HG02623 (cell line): Measurements from ENCODE around the gene MAP3K3.

Experiments
- ATAC-seq: cut with Tn5 transposase; IDR thresholded peaks from one replicate; pipeline ENCODE4 v1.9.1; 2021; ENCODE audit warnings: moderate library complexity; ENCODE audit not compliant: unreplicated experiment

Gene MAP3K3

DNA sequence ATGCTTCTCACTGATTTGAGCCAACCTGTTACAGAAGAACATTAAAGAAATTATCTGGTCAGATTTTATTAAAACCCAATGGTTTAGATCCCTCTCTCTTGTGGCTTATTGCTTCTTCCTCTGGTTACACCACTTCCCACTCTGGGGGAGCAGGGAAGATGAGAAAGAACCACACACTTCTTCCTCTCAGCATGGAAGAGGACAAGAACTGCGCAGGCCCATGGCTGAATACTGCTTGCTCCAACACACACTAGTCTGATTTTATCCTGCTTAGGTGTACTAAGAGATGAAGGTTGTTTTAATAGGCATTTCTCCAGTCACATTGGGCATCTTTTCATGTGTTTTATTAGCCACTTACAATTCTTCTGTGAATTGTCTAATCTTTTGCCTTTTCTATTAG is 27.6 kb downstream of the MAP3K3 start:
- ATAC-seq, result no peak

GRCh38 chr17:63652106-63652505 is 29.9 kb downstream of the MAP3K3 start:
- no peak for ATAC-seq

DNA sequence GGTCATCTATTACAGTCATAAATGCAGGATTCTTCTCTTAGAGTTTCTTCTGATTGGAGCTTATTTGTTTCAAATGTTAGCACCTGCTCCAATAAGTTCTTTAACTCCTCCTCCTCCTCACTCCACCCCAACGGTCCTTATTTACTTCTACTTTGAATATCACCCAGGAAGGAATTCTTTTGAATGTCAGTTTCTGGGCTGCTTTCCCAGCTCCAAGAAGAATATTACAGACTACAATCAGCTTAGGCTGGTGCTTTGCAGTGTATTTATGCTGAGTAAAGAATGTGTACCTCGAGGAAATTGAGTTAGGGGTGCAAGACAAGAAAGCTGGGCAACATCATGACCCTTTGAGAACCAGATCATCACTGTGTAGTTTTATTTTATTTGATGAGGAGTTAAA is 30.8 kb downstream of the MAP3K3 start:
- no peak for ATAC-seq

GRCh38 chr17:63657786-63658185 is 35.6 kb downstream of the MAP3K3 start:
- no peak for ATAC-seq

DNA sequence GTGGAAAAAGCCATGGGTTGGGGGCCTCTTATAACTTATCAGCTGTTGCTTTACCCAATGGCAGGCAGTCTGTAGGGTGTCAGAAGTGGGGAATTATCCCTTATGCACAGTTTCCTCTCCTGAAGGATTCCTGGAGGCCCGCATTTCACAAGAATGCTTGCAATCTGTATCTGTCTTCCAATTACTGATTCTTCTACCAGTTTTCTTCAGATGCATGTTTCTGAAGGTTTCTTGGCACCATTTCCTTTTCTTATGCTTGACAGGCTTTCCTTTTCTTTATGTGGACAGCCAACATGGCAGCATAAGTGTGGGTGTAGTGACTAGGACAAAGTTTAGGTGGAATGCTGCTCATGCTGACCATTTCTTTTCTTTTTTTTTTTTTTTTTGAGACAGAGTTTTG is 36.1 kb downstream of the MAP3K3 start:
- ATAC-seq, result no peak

DNA sequence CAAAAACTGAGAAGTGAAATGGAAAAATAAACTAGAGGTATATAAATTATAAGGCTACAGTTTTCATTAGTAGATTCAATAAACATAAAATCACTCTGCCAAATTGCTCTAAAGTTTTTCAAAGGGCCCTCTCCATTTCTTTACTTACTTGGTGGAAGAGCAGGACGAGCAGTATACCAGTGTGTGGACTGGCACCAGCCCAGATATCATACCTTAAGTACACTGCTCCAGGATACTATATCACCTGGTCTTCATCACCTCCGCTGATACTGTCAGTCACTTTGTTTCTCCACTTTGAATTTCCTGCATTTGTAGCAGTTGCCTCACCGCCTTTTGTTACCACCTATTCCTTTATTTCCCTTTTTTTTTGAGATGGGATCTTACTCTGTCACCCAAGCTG is 37.6 kb downstream of the MAP3K3 start:
- ATAC-seq, result no peak

DNA sequence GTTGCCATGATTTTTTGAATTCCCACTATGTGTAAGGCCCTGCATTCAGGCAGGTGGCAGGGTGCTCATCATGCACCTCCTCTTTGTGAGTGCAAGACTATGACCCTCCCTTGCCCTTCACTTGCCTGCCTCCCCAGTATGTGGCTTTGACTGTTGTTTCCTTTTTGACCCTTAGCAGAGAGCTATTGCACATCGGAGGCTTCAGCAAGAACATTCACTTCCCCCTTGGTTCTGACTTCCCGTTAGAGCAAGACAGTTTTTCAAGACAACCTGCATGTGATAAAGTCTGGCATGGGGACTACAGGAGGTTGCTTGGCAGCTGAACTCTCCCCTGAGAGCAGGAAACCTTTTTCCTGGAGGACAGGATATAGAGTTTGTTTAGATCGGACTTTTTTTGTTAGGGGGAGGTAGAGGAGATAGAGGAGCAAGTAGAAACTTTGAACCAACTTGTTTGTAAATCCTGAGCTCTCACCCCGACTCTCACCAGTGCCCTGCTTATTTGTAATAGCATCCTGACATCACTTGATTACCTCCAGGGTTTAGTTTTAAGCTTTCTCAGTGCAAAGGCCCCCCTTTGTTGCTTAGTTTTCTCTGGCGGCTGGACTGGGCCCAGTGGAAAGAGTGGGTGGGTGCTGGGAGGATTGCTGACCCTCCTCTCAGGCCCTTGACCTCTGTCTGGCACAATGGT is 43.5 kb downstream of the MAP3K3 start:
- no peak for ATAC-seq

DNA sequence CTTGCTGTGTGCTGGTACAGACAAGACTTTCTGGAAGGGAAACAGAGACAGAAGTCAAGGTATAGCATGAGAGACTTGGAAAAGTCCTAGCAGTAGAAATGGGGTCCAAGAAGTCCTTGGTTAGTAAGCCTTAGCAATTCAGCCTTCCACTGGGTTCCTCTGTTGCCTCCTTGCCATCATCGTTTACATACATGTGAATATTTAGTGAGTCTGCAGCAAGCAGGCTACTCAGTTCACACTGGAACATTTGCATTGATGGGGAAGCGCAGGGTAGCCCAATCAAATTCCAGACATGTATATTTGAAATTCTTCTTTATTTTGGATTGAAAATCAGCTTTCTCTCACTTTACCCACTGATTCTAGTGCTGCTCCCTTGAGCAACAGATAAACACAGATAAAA is 50.6 kb downstream of the MAP3K3 start:
- no peak for ATAC-seq

DNA sequence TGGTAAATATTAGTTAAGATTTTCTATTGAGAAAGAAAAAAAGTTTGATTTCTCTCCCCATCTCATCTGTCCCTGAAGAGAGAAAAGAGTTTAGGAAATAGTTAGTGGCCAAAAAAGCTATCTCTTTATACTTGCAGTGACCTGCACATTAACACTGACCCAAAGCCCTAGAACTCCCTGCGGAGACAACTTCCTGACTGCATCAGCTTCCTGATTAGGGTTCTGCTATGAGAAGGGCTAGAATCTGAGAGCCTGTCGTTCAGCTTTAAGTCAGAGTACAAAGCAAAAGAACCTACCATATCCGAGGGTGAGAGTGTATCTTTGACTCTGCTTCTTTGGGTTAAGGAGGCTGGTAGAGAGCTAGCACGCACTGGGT is 53.0 kb downstream of the MAP3K3 start:
- no peak for ATAC-seq

DNA sequence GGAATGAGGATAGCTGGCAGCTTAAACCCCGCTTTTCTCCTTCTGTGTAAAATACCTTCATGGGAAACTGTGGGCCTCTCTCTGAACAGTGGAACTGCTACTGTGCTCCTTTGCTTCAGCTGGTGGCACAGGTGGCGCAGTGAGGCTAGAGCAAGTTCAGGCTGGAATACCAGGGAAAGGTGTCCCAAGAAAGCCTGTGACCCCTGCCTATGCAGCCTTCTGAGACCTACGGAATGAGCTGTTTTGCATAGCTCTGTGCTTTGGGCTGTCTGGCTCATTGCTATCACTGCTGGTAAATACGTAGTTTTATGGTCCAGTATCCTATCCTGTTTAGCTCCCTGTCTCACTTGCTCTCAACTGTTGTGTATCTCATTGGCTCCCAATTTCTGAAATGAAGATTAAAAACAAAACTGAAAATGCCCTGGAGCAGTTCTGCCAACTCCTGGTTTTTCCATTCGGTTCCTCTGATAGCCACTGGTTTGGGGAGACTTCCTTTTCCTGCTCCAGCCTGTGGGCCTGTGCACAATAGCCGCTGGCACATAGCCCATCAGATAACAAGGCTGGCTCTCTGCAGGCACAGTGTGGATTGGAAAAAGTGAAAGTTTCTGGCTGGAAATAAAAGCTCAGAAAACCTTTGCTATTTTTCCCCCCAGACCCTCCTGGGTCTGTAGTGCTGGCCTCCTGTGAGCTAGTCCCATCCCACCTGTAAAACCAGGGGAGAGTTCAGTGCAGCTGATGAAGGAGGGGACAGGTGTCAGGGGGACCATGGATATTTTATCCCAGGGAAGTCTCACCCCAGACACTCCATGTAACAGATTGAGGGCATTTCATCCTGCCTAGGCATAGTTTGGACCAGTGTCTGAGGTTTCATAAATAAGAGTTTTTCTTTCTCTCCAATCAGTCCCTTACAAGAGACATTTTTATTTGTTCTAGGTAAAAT is 53.7 kb downstream of the MAP3K3 start:
- no peak for ATAC-seq

DNA sequence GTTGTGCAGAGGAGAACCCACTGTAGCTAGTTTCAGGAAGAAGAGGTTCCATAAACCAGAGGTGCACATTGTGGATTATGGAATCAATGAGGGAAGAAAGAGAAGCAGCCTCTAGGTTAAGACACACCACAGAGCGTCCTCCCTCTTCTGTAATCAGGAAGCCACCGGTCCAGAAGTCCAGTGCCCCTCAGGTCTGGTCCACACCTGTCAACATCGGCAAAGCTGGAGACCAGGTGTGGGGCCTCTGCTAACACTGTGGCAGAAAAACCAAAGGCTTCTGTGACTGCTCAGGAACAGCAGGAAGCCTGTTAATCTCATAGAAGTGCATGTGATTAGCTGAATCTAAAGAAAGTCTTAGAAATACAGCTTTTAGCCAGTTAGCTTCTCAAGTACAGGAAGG is 54.4 kb downstream of the MAP3K3 start:
- no peak for ATAC-seq

DNA sequence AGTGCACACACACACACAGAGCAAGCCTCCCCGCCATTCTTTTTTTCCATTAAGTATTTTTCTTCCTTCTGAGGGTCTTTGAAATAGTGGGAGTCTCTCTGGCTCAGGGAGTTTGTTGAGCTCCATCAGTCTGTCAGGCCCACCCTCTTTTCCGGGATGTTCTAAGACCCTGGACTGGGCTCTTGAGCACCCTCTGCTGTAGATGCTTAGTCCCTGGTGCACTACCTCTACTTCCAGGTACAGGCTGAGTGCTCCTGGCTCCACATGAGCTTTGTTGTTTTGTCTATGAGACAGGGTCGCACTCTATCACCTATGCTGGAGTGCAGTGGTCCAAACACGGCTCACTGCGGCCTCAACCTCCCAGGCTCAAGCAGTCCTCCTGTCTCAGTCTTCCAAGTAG is 57.0 kb downstream of the MAP3K3 start:
- ATAC-seq, result no peak

DNA sequence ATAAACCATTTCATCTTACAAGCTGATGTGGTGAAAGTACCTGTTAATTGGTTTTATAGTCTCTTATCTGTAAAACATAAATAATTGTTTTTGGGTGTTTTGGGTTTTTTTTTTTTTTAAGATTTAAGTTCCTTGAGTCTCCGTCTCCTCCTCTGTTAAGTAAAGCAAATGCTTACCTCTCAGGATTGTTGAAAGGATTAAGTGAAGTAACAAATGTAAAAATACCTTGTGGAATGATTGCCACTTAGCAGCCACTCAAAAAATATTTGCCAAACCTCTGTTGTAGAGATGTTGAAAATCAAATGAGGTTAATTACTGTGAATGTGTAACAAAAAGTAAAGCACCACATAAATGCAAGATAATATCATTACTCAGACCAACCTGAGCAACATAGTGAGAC is 58.5 kb downstream of the MAP3K3 start:
- no peak for ATAC-seq

GRCh38 chr17:63681530-63681929 is 59.3 kb downstream of the MAP3K3 start:
- ATAC-seq, result no peak

GRCh38 chr17:63682441-63682840 is 60.2 kb downstream of the MAP3K3 start:
- ATAC-seq, result no peak

GRCh38 chr17:63682981-63683380 is 60.8 kb downstream of the MAP3K3 start:
- ATAC-seq, result no peak

GRCh38 chr17:63685041-63685440 is 62.8 kb downstream of the MAP3K3 start:
- no peak for ATAC-seq

DNA sequence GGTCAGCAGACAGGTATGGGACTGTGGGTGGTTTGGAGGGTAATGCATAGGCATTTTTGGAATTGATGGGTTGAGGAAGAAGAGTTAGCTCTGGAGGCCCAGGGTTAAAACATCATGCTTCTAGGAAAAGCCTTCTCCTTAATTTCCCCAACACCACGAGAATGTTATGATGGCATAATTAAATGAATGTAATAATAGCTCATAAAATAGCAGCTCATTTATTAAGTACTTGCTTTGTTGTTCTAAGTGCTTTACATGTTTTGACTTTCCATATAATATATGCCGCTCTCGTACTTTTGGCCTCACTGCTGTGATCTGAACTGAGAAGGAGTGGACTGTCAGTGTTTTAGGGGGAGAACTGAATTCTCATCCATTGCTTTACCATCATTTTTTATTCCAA is 63.4 kb downstream of the MAP3K3 start:
- no peak for ATAC-seq

- no peak for ATAC-seq
These were observed 64.0 kb downstream of the MAP3K3 start for GRCh38 chr17:63686138-63686685.

GRCh38 chr17:63688396-63689020 is 66.3 kb downstream of the MAP3K3 start:
- ATAC-seq, result no peak

GRCh38 chr17:63689479-63689878 is 67.3 kb downstream of the MAP3K3 start:
- no peak for ATAC-seq
